GM18499 (cell line): ENCODE data around the gene CYTH2.

Experiments
- ATAC-seq: cut with Tn5 transposase; IDR thresholded peaks from one replicate; pipeline ENCODE4 v1.9.1; 2021; ENCODE audit warnings: moderate number of reproducible peaks; ENCODE audit not compliant: insufficient read depth, unreplicated experiment

CYTH2 gene

DNA sequence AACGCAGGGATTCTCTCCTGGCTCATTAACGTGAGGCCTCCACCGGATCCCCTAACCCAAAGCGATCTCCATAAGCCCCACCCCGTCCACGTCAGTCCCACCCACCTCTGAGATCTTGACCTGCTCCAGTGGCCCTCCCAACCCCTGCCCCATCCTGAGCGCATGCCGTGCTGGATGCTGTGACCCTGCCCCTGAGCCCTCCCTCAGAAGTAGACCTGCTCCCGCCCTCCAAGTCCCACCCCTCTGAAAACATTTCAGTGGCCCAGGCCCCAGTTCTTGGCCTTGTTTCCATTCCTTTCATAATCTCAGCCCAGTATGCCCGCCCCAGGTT, 22.6 kb downstream of the CYTH2 start:
- no peak for ATAC-seq

- no peak for ATAC-seq
Observed at GRCh38 chr19:48492925-48493717, 24.0 kb downstream of the CYTH2 start.

- no peak for ATAC-seq
Observed at GRCh38 chr19:48493718-48494401, 24.7 kb downstream of the CYTH2 start.

GRCh38 chr19:48495396-48495795, 26.2 kb downstream of the CYTH2 start:
- no peak for ATAC-seq

- ATAC-seq = no peak
Observed at GRCh38 chr19:48496959-48497727, 28.0 kb downstream of the CYTH2 start.

DNA sequence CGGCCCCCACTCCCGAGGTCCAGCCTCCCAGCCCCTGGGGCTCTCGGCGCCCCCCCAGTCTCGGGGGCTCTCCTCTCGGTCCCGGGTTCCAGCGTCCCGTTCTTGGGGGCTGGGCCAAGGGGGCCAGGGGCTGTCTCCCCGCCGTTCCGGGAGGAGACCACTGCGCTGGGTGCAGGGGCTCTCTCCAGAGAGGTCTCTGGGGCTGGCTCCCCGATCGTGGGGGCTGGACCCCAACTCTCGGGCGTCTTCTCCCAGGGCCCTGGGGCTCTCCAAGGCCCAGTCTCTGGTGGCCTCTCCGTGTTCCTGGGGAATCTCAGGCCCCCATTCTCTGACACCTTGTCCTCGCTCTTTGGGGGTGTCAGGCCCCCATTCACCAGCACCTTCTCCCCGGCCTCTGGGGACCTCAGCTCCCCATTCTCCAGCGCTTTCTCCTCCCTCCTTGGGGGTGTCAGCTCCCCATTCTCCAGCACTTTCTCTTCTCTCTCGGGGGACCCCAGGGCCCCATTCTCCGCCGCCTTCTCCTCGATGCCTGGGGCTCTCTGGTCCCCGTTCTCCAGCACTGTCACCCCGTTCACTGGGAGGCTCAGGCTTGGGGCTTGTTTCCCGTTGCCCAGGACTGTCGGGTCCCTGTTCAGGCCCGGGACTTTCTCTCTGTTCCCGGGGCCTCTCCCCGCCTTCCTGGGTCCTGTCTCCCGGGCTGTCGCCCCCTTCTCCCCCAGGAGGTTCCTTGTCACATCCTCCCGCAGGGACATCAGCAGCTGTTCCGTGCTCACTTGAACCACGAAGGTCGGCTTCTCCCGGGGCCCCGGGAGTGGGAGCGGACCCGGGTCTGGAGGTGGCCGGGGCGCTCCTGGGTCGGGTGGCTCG, 28.8 kb downstream of the CYTH2 start:
- no peak for ATAC-seq

- no peak for ATAC-seq
Observed at GRCh38 chr19:48498595-48499311, 29.6 kb downstream of the CYTH2 start.

DNA sequence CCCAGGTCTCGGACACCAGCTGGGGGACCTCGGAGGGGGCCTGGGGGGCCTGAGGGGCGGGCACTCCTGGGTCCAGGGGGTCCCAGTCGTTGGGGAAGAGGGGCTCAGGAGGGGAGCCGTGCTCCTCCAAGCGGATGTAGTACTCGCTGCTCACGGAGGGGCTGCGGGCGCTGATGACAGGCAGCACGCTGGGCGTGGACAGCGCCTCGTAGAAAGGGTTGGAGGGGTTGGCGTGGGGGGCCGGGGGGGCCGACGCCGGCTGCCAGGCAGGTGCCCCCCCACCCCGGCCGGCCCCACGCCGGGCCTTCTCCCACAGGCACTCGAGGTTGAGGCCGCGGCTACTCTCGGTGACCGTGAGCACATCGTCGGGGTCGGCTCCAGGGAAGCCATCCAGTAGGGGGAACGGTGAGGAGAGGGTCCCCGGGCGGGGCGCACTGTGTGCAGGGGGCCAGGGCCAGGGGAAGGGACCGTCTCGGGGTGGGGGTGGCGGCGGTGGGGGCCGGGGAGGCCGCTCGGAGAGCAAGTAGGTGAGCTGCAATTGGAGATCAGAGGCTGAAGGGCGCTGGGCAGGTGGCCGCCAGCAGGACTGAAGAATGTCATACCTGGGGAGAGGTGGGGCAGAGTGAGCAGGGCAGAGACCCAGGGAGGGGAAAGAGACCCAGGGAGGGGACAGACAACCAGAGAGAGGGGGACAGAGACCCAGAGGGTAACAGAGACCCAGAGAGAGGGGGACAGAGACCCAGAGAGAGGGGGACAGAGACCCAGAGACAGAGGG, 30.3 kb downstream of the CYTH2 start:
- no peak for ATAC-seq

GRCh38 chr19:48500830-48501493, 31.8 kb downstream of the CYTH2 start:
- no peak for ATAC-seq

DNA sequence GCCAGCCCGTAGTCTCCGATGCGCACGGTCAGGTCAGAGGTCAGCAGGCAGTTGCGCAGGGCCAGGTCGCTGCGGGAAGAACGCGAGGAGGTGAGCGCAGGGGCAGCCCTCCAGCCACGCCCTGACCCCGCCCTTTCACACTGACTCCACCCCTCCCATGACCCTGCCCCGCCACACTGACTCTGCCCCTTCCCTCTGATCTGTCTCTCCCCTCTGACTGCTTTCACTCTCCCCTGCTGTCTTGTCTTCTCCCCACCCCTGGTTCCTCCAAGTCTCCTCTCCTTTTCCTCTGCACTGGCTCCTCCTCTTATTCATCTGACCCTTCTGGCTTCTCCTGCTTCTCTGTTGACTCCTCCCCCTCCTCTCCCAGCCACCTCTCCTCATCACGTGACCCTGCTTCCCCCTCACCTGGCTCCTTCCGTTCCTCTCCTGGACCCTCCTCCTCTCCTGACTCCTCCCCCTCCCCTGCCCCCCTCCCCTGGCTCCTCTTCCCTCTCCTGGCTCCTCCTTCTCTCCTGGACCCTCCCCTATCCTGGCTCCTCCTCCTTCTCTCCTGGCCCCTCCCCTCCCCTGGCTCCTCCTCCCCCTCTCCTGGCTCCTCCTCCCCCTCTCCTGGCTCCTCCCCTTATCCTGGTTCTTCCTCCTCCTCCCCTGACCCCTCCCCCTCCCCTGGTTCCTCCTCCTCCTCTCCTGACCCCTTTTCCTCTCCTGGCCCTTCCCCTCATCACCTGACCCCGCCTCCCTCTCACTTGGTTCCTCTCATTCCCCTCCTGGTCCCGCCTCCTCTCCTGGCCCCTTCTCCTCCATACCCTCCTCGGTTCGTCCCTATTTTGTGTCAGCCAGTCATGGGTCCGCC, 32.6 kb downstream of the CYTH2 start:
- no peak for ATAC-seq

GRCh38 chr19:48502350-48503018, 33.3 kb downstream of the CYTH2 start:
- ATAC-seq = no peak

DNA sequence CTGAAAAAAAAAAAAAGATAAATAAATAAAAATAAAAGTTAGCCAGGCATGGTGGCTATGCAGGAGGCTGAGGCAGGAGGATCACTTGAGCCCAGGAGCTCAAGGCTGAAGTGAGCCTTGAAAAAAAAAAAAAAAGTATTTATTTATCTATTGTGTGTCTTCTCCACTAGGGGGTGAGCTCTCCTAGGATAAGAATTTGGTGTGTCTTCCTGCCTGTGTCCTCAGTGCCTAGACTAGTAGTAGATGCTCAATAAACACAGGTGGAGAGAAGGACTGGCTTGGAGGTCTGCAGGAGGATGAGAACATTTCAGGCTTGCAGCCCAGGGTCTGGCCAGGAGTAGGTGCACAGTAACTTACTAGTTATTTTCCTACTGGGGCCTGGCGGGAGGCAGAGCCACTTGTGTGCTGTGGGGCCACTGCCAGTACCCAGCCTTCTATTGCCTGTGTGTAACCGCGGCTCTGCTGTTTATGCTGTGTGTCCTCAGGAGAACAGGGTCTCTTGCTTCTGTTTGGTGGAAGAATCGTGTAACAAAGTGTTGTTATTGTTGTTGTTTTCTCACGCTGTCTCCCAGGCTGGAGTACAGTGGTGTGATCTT, 37.1 kb downstream of the CYTH2 start:
- ATAC-seq = no peak

DNA sequence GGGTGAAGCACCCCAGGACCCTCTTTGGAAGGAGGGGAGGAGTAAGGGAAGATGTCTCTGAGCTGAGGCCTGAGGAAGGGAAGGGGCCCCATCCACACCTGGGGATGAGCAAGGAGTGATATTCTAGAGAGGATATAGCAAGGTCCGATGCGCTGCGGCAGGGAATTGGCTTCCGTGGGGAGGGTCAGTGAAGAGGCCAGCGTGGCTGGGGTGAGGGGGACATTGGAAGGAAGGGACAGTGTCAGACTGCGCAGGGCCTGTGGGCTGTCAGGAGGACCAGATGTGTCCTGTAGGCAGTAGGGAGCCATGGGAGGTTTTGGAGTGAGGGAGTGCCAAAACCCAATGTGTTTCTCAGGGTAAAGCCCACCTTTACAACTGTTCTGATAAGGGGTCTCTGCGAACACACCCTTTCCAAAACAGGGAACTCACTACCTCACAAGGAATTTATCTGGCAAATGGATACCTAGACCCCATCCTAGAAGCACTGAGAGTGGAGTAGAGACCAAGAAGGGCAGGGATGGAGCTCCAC, 38.8 kb downstream of the CYTH2 start:
- ATAC-seq = no peak

GRCh38 chr19:48508729-48509411, 39.7 kb downstream of the CYTH2 start:
- no peak for ATAC-seq

- ATAC-seq = no peak
Observed at GRCh38 chr19:48509467-48510194, 40.5 kb downstream of the CYTH2 start.
